ENCODE measurements around the gene ALG9. TPM values are rescaled to one million over a fixed set of nuclear protein-coding genes. Genes with fewer than 3 reads are reported as not detected.

The ALG9 gene
- polyA plus RNA-seq, 1 donor (not counting 4 experiments of a cell fraction or from before 2014, with no cell fraction given) = 27.2 TPM

- dilution Hi-C loops (cut with MboI; ENCODE audit: extremely low pct_ligation_motif_present, low sequenced_read_pairs) = no loop called here
- peaks cover 0 to 5% of the 10 kb centered on the region in 2 experiments for H3K36me3 ChIP-seq (ENCODE audit: control insufficient read depth in 2 of 2, extremely low read depth in 1 of 2, insufficient read depth in 2 of 2, low read length in 2 of 2)
- no peaks in the 10 kb centered on the region for H3K79me2 ChIP-seq (ENCODE audit: control insufficient read depth, insufficient read depth, low read length)
- DNase-seq (ENCODE audit: low read depth, low spot score) = no peak
- no peak for FAIRE-seq
- H3K4me1 ChIP-seq (ENCODE audit: control insufficient read depth, extremely low read depth, insufficient read depth, low read length) = no peaks in the 10 kb centered on the region
- H3K9me3 ChIP-seq (ENCODE audit: control insufficient read depth, low read depth, low read length) = no peaks in the 10 kb centered on the region
- no peaks in the 10 kb centered on the region for H3K27me3 ChIP-seq (ENCODE audit: control insufficient read depth, extremely low read depth, insufficient read depth, low read length)
- no peaks in the 10 kb centered on the region for H4K20me1 ChIP-seq (ENCODE audit: control insufficient read depth, extremely low read depth, insufficient read depth, low read length)
- H3K4me2 ChIP-seq (ENCODE audit: control insufficient read depth, extremely low read depth, insufficient read depth, low read depth, low read length) = no peak overlapping the region
- H3K9ac ChIP-seq (ENCODE audit: control insufficient read depth, extremely low read depth, insufficient read depth, low read length) = no peak overlapping the region
- H3K27ac ChIP-seq (ENCODE audit: control insufficient read depth, insufficient read depth, low read length) = no peak overlapping the region
- H2AFZ ChIP-seq (ENCODE audit: control insufficient read depth, low read length) = no peak overlapping the region
- TF ChIP-seq, protein P1, sequence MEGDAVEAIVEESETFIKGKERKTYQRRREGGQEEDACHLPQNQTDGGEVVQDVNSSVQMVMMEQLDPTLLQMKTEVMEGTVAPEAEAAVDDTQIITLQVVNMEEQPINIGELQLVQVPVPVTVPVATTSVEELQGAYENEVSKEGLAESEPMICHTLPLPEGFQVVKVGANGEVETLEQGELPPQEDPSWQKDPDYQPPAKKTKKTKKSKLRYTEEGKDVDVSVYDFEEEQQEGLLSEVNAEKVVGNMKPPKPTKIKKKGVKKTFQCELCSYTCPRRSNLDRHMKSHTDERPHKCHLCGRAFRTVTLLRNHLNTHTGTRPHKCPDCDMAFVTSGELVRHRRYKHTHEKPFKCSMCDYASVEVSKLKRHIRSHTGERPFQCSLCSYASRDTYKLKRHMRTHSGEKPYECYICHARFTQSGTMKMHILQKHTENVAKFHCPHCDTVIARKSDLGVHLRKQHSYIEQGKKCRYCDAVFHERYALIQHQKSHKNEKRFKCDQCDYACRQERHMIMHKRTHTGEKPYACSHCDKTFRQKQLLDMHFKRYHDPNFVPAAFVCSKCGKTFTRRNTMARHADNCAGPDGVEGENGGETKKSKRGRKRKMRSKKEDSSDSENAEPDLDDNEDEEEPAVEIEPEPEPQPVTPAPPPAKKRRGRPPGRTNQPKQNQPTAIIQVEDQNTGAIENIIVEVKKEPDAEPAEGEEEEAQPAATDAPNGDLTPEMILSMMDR (optimal IDR thresholded peaks at IDR 0.05 in 1 of 3, IDR thresholded peaks at IDR 0.05 in 1 of 3, conservative IDR thresholded peaks at IDR 0.05 in 1 of 3; ENCODE audit: extremely low read depth in 1 of 3, insufficient read depth in 2 of 3, low read length in 3 of 3) = no peak
- TF ChIP-seq EZH2 (IDR thresholded peaks at IDR 0.05; ENCODE audit: low read length) = no peak
- H3K9me1 ChIP-seq (ENCODE audit: control insufficient read depth, extremely low read depth, insufficient read depth, low read length) = no peaks in the 10 kb centered on the region
- no peak overlapping the region for H3K4me3 ChIP-seq (ENCODE audit: control insufficient read depth in 2 of 3, extremely low read depth in 1 of 3, insufficient read depth in 2 of 3, low read depth in 1 of 3, low read length in 3 of 3)
Measured at GRCh38 chr11:111849631-111850030, 21.8 kb downstream of the ALG9 start.

- FAIRE-seq = no peak
- H3K36me3 ChIP-seq (ENCODE audit: control insufficient read depth in 2 of 2, extremely low read depth in 1 of 2, insufficient read depth in 2 of 2, low read length in 2 of 2) = peaks cover 0 to 7% of the 10 kb centered on the region in 2 experiments
- H3K27me3 ChIP-seq (ENCODE audit: control insufficient read depth, extremely low read depth, insufficient read depth, low read length) = no peaks in the 10 kb centered on the region
- H3K9me3 ChIP-seq (ENCODE audit: control insufficient read depth, low read depth, low read length) = no peaks in the 10 kb centered on the region
- no peak for DNase-seq (ENCODE audit: low read depth, low spot score)
- no peaks in the 10 kb centered on the region for H3K4me1 ChIP-seq (ENCODE audit: control insufficient read depth, extremely low read depth, insufficient read depth, low read length)
- H3K27ac ChIP-seq (ENCODE audit: control insufficient read depth, insufficient read depth, low read length) = no peak overlapping the region
- dilution Hi-C loops (cut with MboI; ENCODE audit: extremely low pct_ligation_motif_present, low sequenced_read_pairs) = no loop called here
- no peak overlapping the region for H3K4me3 ChIP-seq (ENCODE audit: control insufficient read depth in 2 of 3, extremely low read depth in 1 of 3, insufficient read depth in 2 of 3, low read depth in 1 of 3, low read length in 3 of 3)
- no peaks in the 10 kb centered on the region for H4K20me1 ChIP-seq (ENCODE audit: control insufficient read depth, extremely low read depth, insufficient read depth, low read length)
- no peak overlapping the region for H3K9ac ChIP-seq (ENCODE audit: control insufficient read depth, extremely low read depth, insufficient read depth, low read length)
- TF ChIP-seq, protein P1 (optimal IDR thresholded peaks at IDR 0.05 in 1 of 3, IDR thresholded peaks at IDR 0.05 in 1 of 3, conservative IDR thresholded peaks at IDR 0.05 in 1 of 3; ENCODE audit: extremely low read depth in 1 of 3, insufficient read depth in 2 of 3, low read length in 3 of 3) = no peak
- TF ChIP-seq EZH2 (IDR thresholded peaks at IDR 0.05; ENCODE audit: low read length) = no peak
- no peak overlapping the region for H2AFZ ChIP-seq (ENCODE audit: control insufficient read depth, low read length)
- no peaks in the 10 kb centered on the region for H3K79me2 ChIP-seq (ENCODE audit: control insufficient read depth, insufficient read depth, low read length)
- no peaks in the 10 kb centered on the region for H3K9me1 ChIP-seq (ENCODE audit: control insufficient read depth, extremely low read depth, insufficient read depth, low read length)
- H3K4me2 ChIP-seq (ENCODE audit: control insufficient read depth, extremely low read depth, insufficient read depth, low read depth, low read length) = no peak overlapping the region
Measured at GRCh38 chr11:111846636-111847035, 24.7 kb downstream of the ALG9 start.
